Measurements from ENCODE around the gene EN1.

EN1 gene

DNA sequence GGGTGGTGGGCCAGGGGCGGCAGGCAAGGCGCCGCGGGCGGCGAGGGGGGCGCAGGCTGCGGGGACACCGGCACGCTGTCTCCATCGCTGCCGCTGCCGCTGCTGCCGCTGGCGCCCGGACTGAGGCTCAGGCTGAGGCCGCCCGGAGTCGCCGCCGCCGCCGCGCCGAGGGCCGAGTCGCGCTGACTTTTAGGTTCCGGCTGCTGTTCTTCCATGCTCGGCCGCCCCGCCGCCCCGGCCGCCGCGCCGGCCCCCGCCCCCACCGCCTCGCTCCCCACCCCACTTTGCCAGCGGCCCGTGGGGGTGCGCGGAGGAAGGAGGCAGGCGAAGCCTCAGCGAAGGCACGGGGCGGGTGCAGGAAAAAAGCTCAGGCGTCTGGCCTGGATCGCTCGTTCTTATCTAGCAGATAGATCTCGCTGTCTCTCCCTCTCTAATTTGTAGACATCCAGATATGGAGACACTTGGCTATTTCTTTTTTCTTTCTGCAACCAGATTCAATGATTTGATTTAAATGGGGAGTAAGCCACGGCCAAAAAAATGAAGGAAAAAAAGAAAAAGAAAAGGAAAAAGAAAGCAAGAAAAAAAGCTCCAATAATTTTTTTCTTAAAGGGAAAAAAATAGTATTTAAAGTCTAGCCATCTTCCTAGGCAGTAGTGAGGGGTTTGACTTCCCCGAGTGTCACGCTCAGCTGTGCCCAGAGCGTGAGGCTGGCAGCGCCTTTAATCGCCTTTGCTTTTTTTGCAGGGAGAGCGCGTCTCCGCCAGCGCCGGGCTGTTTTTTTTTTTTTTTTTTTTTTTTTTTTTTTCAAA, at the start of gene EN1:
Gene EN1 (minus strand): TSS at position 696 of the 809 bp plus-strand sequence. CDS start 481 bp downstream, at position 215.
- peak within 1 kb of the TSS; percentile 3 to 17 for H3K4me3 ChIP-seq (ENCODE audit: low read length in 2 of 2)
- no peak within 1 kb of the TSS for H3K9ac ChIP-seq (ENCODE audit: low read depth in 1 of 2, low read length in 2 of 2)
- no peaks in the 10 kb centered on the region for H3K36me3 ChIP-seq (ENCODE audit: control insufficient read depth in 2 of 2, insufficient read depth in 2 of 2, low read length in 2 of 2)
- peaks cover 69 to 84% of the 10 kb centered on the region in 2 donors for H3K27me3 ChIP-seq (ENCODE audit: control insufficient read depth in 2 of 2, insufficient read depth in 2 of 2, low read length in 2 of 2)
- no peaks in the 10 kb centered on the region for H3K9me3 ChIP-seq (ENCODE audit: control insufficient read depth in 2 of 2, low read length in 2 of 2)
- H3K27ac ChIP-seq (ENCODE audit: low read depth in 2 of 2, low read length in 2 of 2): no peak within 1 kb of the TSS
- peaks cover 0 to 4% of the 10 kb centered on the region in 2 donors for H3K4me1 ChIP-seq (ENCODE audit: control insufficient read depth in 2 of 2, insufficient read depth in 2 of 2, low read length in 2 of 2)

DNA sequence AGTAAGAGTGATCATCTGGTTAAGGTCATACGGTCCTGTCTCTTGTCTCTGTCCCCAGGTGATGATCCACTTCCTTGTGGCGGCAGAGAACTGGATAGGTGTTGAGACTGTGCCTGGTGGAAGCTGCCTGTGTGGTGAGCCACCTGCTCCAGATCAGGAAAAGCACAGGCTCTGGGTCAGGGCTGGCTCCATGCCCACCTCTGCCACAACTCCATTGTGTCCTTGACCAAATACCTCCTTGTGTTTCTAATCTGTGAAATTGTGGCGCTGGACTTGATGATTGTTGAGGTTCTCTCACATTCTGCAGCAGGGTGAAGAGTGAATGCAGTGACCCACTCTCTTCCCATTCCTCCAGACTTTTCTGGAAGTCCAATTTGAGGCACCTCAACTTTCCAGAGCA, 45.7 kb upstream of the EN1 start:
- no peaks in the 10 kb centered on the region for H3K4me1 ChIP-seq (ENCODE audit: control insufficient read depth in 2 of 2, insufficient read depth in 2 of 2, low read length in 2 of 2)

GRCh38 chr2:118889995-118890394, 42.5 kb upstream of the EN1 start:
- Histone ChIP-seq H3K4me1 (ENCODE audit: control insufficient read depth in 2 of 2, insufficient read depth in 2 of 2, low read length in 2 of 2) (no peaks in the 10 kb centered on the region), H3K36me3 (ENCODE audit: control insufficient read depth in 2 of 2, insufficient read depth in 2 of 2, low read length in 2 of 2) (no peaks in the 10 kb centered on the region), H3K27ac (ENCODE audit: low read depth in 2 of 2, low read length in 2 of 2) (no peak overlapping the region), H3K9ac (ENCODE audit: low read depth in 1 of 2, low read length in 2 of 2) (no peak overlapping the region), H3K9me3 (ENCODE audit: control insufficient read depth in 2 of 2, low read length in 2 of 2) (peaks cover 0 to 5% of the 10 kb centered on the region in 2 donors), H3K27me3 (ENCODE audit: control insufficient read depth in 2 of 2, insufficient read depth in 2 of 2, low read length in 2 of 2) (no peaks in the 10 kb centered on the region), H3K4me3 (ENCODE audit: low read length in 2 of 2) (no peak overlapping the region)

More for the DNA sequence above, 45.7 kb upstream of the EN1 start:
- H3K27ac ChIP-seq (ENCODE audit: low read depth in 2 of 2, low read length in 2 of 2): no peak overlapping the region
- H3K27me3 ChIP-seq (ENCODE audit: control insufficient read depth in 2 of 2, insufficient read depth in 2 of 2, low read length in 2 of 2): no peaks in the 10 kb centered on the region
- H3K4me3 ChIP-seq (ENCODE audit: low read length in 2 of 2): no peak overlapping the region
- peaks cover 0 to 5% of the 10 kb centered on the region in 2 donors for H3K9me3 ChIP-seq (ENCODE audit: control insufficient read depth in 2 of 2, low read length in 2 of 2)
- no peaks in the 10 kb centered on the region for H3K36me3 ChIP-seq (ENCODE audit: control insufficient read depth in 2 of 2, insufficient read depth in 2 of 2, low read length in 2 of 2)
- H3K9ac ChIP-seq (ENCODE audit: low read depth in 1 of 2, low read length in 2 of 2): no peak overlapping the region

- Histone ChIP-seq H3K27ac (ENCODE audit: low read depth in 2 of 2, low read length in 2 of 2) (no peak overlapping the region), H3K9ac (ENCODE audit: low read depth in 1 of 2, low read length in 2 of 2) (no peak overlapping the region), H3K9me3 (ENCODE audit: control insufficient read depth in 2 of 2, low read length in 2 of 2) (no peaks in the 10 kb centered on the region), H3K36me3 (ENCODE audit: control insufficient read depth in 2 of 2, insufficient read depth in 2 of 2, low read length in 2 of 2) (no peaks in the 10 kb centered on the region), H3K4me1 (ENCODE audit: control insufficient read depth in 2 of 2, insufficient read depth in 2 of 2, low read length in 2 of 2) (peaks cover 0 to 3% of the 10 kb centered on the region in 2 donors), H3K4me3 (ENCODE audit: low read length in 2 of 2) (no peak overlapping the region), H3K27me3 (ENCODE audit: control insufficient read depth in 2 of 2, insufficient read depth in 2 of 2, low read length in 2 of 2) (peaks cover 7 to 13% of the 10 kb centered on the region in 2 donors)
Measured at GRCh38 chr2:118883792-118884191, 36.3 kb upstream of the EN1 start.

DNA sequence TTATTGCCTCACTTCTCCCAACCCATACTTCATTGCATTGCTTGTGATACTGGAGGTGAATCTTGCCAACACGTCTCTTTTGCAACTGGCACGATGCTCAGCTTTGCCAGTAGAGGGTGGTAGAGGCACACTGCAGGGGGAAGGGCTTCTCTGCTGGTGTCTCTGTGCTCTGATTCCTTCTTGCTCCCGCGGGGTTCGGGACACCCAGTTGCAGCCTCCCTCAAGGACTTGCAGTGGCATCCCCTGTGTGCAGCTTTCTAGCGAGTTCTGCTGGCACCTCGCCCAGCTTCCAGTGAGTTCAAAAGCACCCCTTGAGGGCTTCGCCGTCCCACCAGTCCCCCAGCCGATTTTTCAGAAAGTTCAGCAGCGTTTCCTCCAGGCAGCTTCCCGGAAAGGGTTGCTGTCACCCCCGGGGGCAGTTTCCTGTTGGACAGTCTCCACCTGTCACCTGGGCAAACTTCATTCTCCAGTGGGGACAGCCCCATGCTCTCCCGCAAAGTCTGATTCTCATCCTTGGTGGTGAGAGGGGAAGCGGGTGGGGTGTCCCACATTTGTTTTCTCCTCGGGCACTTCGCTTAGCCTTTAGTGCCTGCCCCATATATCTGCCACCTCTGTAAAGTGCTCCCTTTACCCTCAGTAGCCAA, 35.4 kb upstream of the EN1 start:
- H3K27ac ChIP-seq (ENCODE audit: low read depth in 2 of 2, low read length in 2 of 2): no peak overlapping the region

DNA sequence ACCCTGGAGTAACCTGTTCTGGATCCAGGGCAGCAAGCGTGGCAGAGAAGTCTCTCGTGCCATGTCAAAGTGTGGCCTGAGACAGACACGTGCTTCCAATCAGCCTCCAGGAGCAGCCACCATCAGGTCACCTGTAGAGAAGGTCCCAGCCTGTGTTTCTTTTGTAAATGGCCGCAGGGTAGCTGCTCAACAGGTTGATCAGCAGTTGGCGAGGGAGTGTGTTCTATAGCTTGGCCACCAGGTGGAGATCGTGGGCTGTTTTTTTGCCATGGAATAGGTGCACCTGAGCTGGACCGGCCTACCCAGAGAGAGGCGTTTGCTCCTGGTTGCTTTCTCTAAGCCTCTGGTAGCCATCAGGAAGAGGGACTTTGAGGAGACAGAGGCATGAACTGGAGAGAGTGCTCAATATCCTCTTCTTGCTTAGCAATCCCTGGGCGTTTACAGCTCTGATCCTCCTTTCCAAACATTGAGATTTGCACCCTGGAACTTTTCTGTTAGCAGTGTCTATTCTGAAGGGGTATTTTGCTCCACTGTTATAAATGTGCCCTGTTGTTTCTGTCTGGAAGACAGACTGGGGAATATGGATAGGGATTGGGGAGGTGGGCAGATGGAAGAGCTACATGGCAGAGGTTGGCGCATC, 34.2 kb upstream of the EN1 start:
- H3K9me3 ChIP-seq (ENCODE audit: control insufficient read depth in 2 of 2, low read length in 2 of 2): no peaks in the 10 kb centered on the region
- H3K4me1 ChIP-seq (ENCODE audit: control insufficient read depth in 2 of 2, insufficient read depth in 2 of 2, low read length in 2 of 2): peaks cover 0 to 3% of the 10 kb centered on the region in 2 donors
- no peak overlapping the region for H3K4me3 ChIP-seq (ENCODE audit: low read length in 2 of 2)
- H3K36me3 ChIP-seq (ENCODE audit: control insufficient read depth in 2 of 2, insufficient read depth in 2 of 2, low read length in 2 of 2): no peaks in the 10 kb centered on the region
- H3K27ac ChIP-seq (ENCODE audit: low read depth in 2 of 2, low read length in 2 of 2): no peak overlapping the region
- H3K27me3 ChIP-seq (ENCODE audit: control insufficient read depth in 2 of 2, insufficient read depth in 2 of 2, low read length in 2 of 2): peaks cover 12 to 15% of the 10 kb centered on the region in 2 donors
- no peak overlapping the region for H3K9ac ChIP-seq (ENCODE audit: low read depth in 1 of 2, low read length in 2 of 2)

More for the DNA sequence above, 35.4 kb upstream of the EN1 start:
- Histone ChIP-seq H3K36me3 (ENCODE audit: control insufficient read depth in 2 of 2, insufficient read depth in 2 of 2, low read length in 2 of 2) (no peaks in the 10 kb centered on the region), H3K4me3 (ENCODE audit: low read length in 2 of 2) (peak overlapping the region; percentile 61 to 79), H3K4me1 (ENCODE audit: control insufficient read depth in 2 of 2, insufficient read depth in 2 of 2, low read length in 2 of 2) (peaks cover 0 to 3% of the 10 kb centered on the region in 2 donors), H3K27me3 (ENCODE audit: control insufficient read depth in 2 of 2, insufficient read depth in 2 of 2, low read length in 2 of 2) (peaks cover 12 to 15% of the 10 kb centered on the region in 2 donors), H3K9me3 (ENCODE audit: control insufficient read depth in 2 of 2, low read length in 2 of 2) (no peaks in the 10 kb centered on the region), H3K9ac (ENCODE audit: low read depth in 1 of 2, low read length in 2 of 2) (peak overlapping the region; percentile 58 to 68)

- H3K27ac ChIP-seq (ENCODE audit: low read depth in 2 of 2, low read length in 2 of 2): no peak overlapping the region
- H3K36me3 ChIP-seq (ENCODE audit: control insufficient read depth in 2 of 2, insufficient read depth in 2 of 2, low read length in 2 of 2): no peaks in the 10 kb centered on the region
- H3K4me1 ChIP-seq (ENCODE audit: control insufficient read depth in 2 of 2, insufficient read depth in 2 of 2, low read length in 2 of 2): peaks cover 0 to 3% of the 10 kb centered on the region in 2 donors
- no peak overlapping the region for H3K4me3 ChIP-seq (ENCODE audit: low read length in 2 of 2)
- peaks cover 12 to 15% of the 10 kb centered on the region in 2 donors for H3K27me3 ChIP-seq (ENCODE audit: control insufficient read depth in 2 of 2, insufficient read depth in 2 of 2, low read length in 2 of 2)
- no peaks in the 10 kb centered on the region for H3K9me3 ChIP-seq (ENCODE audit: control insufficient read depth in 2 of 2, low read length in 2 of 2)
- H3K9ac ChIP-seq (ENCODE audit: low read depth in 1 of 2, low read length in 2 of 2): no peak overlapping the region
Measured at GRCh38 chr2:118880501-118880900, 33.1 kb upstream of the EN1 start.

DNA sequence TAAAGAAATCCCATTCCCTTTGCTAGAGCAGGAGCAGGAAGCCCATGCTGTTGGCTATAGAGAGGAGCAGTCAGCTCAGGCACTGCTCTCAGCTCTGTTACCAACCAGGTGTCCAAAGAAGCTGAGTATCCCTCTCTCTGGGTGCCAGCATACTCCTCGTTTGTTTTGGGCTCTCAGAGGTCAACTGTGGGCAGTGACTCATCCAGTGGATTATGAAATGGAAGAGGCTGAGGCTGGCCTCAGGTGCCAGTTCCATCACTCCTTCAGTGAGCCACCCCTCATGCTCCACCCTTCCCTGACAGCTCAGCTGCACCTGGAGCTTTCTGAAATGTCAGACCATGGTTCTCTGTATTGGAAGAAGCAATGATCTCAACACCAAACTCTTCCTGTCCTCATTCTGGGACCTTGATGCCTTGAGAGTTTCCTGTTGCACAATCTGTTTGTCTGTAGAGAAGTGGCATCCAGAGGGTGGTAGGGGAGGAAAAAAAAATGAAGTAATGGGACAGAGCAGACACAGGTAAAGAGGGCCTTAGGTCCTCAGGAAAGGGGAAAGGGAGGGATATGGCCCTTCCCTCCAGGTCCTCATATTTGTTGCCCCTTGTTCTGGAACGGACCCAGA, 31.2 kb upstream of the EN1 start:
- H3K9ac ChIP-seq (ENCODE audit: low read depth in 1 of 2, low read length in 2 of 2): no peak overlapping the region
- H3K4me1 ChIP-seq (ENCODE audit: control insufficient read depth in 2 of 2, insufficient read depth in 2 of 2, low read length in 2 of 2): peaks cover 0 to 3% of the 10 kb centered on the region in 2 donors
- no peak overlapping the region for H3K27ac ChIP-seq (ENCODE audit: low read depth in 2 of 2, low read length in 2 of 2)
- no peaks in the 10 kb centered on the region for H3K9me3 ChIP-seq (ENCODE audit: control insufficient read depth in 2 of 2, low read length in 2 of 2)
- no peaks in the 10 kb centered on the region for H3K36me3 ChIP-seq (ENCODE audit: control insufficient read depth in 2 of 2, insufficient read depth in 2 of 2, low read length in 2 of 2)
- H3K4me3 ChIP-seq (ENCODE audit: low read length in 2 of 2): no peak overlapping the region
- H3K27me3 ChIP-seq (ENCODE audit: control insufficient read depth in 2 of 2, insufficient read depth in 2 of 2, low read length in 2 of 2): peaks cover 15% of the 10 kb centered on the region in 2 donors

DNA sequence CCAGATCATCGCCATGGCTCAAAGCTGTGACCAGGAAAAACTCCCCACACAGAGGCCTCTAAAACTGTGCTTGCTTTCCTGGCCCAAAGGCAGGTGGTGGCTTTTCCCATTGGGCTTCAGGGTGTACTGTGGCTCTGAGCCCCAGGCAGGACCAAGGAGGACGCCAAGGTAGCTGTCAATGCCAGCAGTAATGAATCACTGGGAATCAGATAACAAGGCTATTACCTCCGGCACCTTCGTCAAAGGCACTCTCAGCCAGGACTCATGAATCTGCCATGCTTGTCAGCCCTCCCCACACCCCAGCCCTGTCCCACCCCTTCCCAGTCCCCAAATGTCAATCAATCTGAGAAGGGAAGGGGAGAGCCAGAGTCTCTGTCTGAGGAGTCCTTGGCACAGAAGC, 27.9 kb upstream of the EN1 start:
- no peak overlapping the region for H3K4me3 ChIP-seq (ENCODE audit: low read length in 2 of 2)
- H3K36me3 ChIP-seq (ENCODE audit: control insufficient read depth in 2 of 2, insufficient read depth in 2 of 2, low read length in 2 of 2): no peaks in the 10 kb centered on the region
- H3K27me3 ChIP-seq (ENCODE audit: control insufficient read depth in 2 of 2, insufficient read depth in 2 of 2, low read length in 2 of 2): peaks cover 8 to 14% of the 10 kb centered on the region in 2 donors
- H3K9me3 ChIP-seq (ENCODE audit: control insufficient read depth in 2 of 2, low read length in 2 of 2): no peaks in the 10 kb centered on the region
- no peak overlapping the region for H3K27ac ChIP-seq (ENCODE audit: low read depth in 2 of 2, low read length in 2 of 2)
- no peak overlapping the region for H3K9ac ChIP-seq (ENCODE audit: low read depth in 1 of 2, low read length in 2 of 2)
- H3K4me1 ChIP-seq (ENCODE audit: control insufficient read depth in 2 of 2, insufficient read depth in 2 of 2, low read length in 2 of 2): no peaks in the 10 kb centered on the region

All from mucosa of rectum (tissue), 2 donors.